H9 (cell line): ENCODE results near the gene TCEAL6. TPM values are rescaled to one million over a fixed set of nuclear protein-coding genes. Genes with fewer than 3 reads are reported as not detected.
"Not testable (repeated sequence)": the region's sequence is repeated elsewhere in the genome, so short reads cannot be mapped to it uniquely, and the experiment has no call there.

Source experiments
- DNase-seq: peaks from one replicate; pipeline ENCODE4 v3.0.0-alpha.2; 2017
- H2AFZ ChIP-seq: one replicate; pipeline ENCODE4 v1.6.1; 2013; ENCODE audit warnings: mild to moderate bottlenecking, low read length, control low read depth, moderate library complexity
- H2AK5ac ChIP-seq: 2 replicates; pipeline ENCODE4 v1.6.1; 2013; ENCODE audit warnings: low read length, control low read depth, mixed read lengths; ENCODE audit not compliant: insufficient read length
- H2BK120ac ChIP-seq: one replicate; pipeline ENCODE4 v1.6.1; 2013; ENCODE audit warnings: low read depth, mild to moderate bottlenecking, low read length, control low read depth, inconsistent platforms; ENCODE audit not compliant: poor library complexity, severe bottlenecking
- H2BK12ac ChIP-seq: 2 replicates; pipeline ENCODE4 v1.6.1; 2013; ENCODE audit warnings: low read length, control low read depth, mixed read lengths, low read depth; ENCODE audit not compliant: insufficient read length
- H2BK15ac ChIP-seq: 2 replicates; pipeline ENCODE4 v1.6.1; 2013; ENCODE audit warnings: low read depth, low read length, control low read depth
- H2BK20ac ChIP-seq: one replicate; pipeline ENCODE4 v1.6.1; 2013; ENCODE audit warnings: low read depth, mild to moderate bottlenecking, low read length, control low read depth, inconsistent platforms; ENCODE audit not compliant: poor library complexity, severe bottlenecking
- H2BK5ac ChIP-seq: 2 replicates; pipeline ENCODE4 v1.6.1; 2013; ENCODE audit warnings: low read length, control low read depth, mixed read lengths; ENCODE audit not compliant: insufficient read length
- H3K14ac ChIP-seq: 2 replicates; pipeline ENCODE4 v1.6.1; 2013; ENCODE audit warnings: low read length, control low read depth; ENCODE audit not compliant: insufficient read depth
- H3K18ac ChIP-seq: 2 replicates; pipeline ENCODE4 v1.6.1; 2013; ENCODE audit warnings: low read depth, mild to moderate bottlenecking, mixed read lengths, low read length, control low read depth; ENCODE audit not compliant: insufficient read length
- H3K23ac ChIP-seq: 2 replicates; pipeline ENCODE4 v1.6.1; 2013; ENCODE audit warnings: low read length, control low read depth, mixed read lengths, low read depth; ENCODE audit not compliant: insufficient read length
- H3K23me2 ChIP-seq: 2 replicates; pipeline ENCODE4 v1.6.1; 2013; ENCODE audit warnings: low read depth, mild to moderate bottlenecking, mixed read lengths, low read length, control low read depth; ENCODE audit not compliant: insufficient read length, poor library complexity, severe bottlenecking
- H3K27ac ChIP-seq: 2 replicates; pipeline ENCODE4 v1.5.1; 2013; ENCODE audit warnings: low read length, control low read depth, mixed read lengths, low read depth; ENCODE audit not compliant: insufficient read length
- H3K27me3 ChIP-seq: 2 replicates; pipeline ENCODE4 v1.6.1; 2013; ENCODE audit warnings: low read length, control low read depth, inconsistent platforms; ENCODE audit not compliant: insufficient read depth
- H3K4ac ChIP-seq: 2 replicates; pipeline ENCODE4 v1.6.1; 2013; ENCODE audit warnings: low read depth, mild to moderate bottlenecking, control low read depth, inconsistent platforms, low read length, moderate library complexity
- H3K4me1 ChIP-seq: 2 replicates; pipeline ENCODE4 v1.6.1; 2013; ENCODE audit warnings: low read length, control low read depth, inconsistent platforms; ENCODE audit not compliant: insufficient read depth
- H3K4me2 ChIP-seq: 2 replicates; pipeline ENCODE4 v1.6.1; 2013; ENCODE audit warnings: low read length, control low read depth, mixed read lengths; ENCODE audit not compliant: insufficient read length, insufficient read depth
- H3K56ac ChIP-seq: 2 replicates; pipeline ENCODE4 v1.6.1; 2013; ENCODE audit warnings: low read depth, mild to moderate bottlenecking, mixed read lengths, low read length, control low read depth; ENCODE audit not compliant: insufficient read length
- H3K79me1 ChIP-seq: 2 replicates; pipeline ENCODE4 v1.6.1; 2013; ENCODE audit warnings: low read depth, mild to moderate bottlenecking, moderate library complexity, low read length, control low read depth, inconsistent platforms; ENCODE audit not compliant: insufficient read depth, poor library complexity, severe bottlenecking
- H3K79me2 ChIP-seq: 2 replicates; pipeline ENCODE4 v1.6.1; 2013; ENCODE audit warnings: low read length, control low read depth, inconsistent platforms; ENCODE audit not compliant: insufficient read depth
- H3K9ac ChIP-seq: 2 replicates; pipeline ENCODE4 v1.6.1; 2013; ENCODE audit warnings: low read length, control low read depth, mixed read lengths; ENCODE audit not compliant: insufficient read length; ENCODE audit errors: extremely low read depth
- H3K9me3 ChIP-seq: one replicate; pipeline ENCODE4 v1.6.1; 2013; ENCODE audit warnings: low read depth, low read length, inconsistent platforms; ENCODE audit not compliant: control insufficient read depth
- H3T11ph ChIP-seq: one replicate; pipeline ENCODE4 v1.6.1; 2013; ENCODE audit warnings: mild to moderate bottlenecking, low read length, control low read depth, inconsistent platforms
- H4K20me1 ChIP-seq: one replicate; pipeline ENCODE4 v1.6.1; 2013; ENCODE audit not compliant: control insufficient read depth, insufficient read length, insufficient read depth
- H4K5ac ChIP-seq: 2 replicates; pipeline ENCODE4 v1.6.1; 2013; ENCODE audit warnings: low read depth, mild to moderate bottlenecking, mixed read lengths, low read length, control low read depth; ENCODE audit not compliant: insufficient read length
- H4K8ac ChIP-seq: replicated peaks from 2 replicates; pipeline ENCODE4 v1.6.1; 2013; ENCODE audit warnings: low read length, control low read depth, mixed read lengths, low read depth; ENCODE audit not compliant: insufficient read length
- H4K91ac ChIP-seq: 2 replicates; pipeline ENCODE4 v1.6.1; 2013; ENCODE audit warnings: low read depth, mild to moderate bottlenecking, moderate library complexity, mixed read lengths, low read length, control low read depth; ENCODE audit not compliant: insufficient read length
- H3K27ac Mint-ChIP-seq, 3 experiments: 2 replicates in 2 of 3; 3 replicates in 1 of 3; pipeline ENCODE4 v1.8.0; 2020 to 2021; ENCODE audit warnings: mixed read lengths in 3 of 3, mild to moderate bottlenecking in 1 of 3, moderate library complexity in 1 of 3
- H3K27me3 Mint-ChIP-seq: 2 replicates; pipeline ENCODE4 v1.8.0; 2021; ENCODE audit warnings: low read depth, mild to moderate bottlenecking, moderate library complexity, mixed read lengths
- H3K36me3 Mint-ChIP-seq, 3 experiments: 2 replicates in 2 of 3; 3 replicates in 1 of 3; pipeline ENCODE4 v1.8.0; 2020 to 2021; ENCODE audit warnings: low read depth in 3 of 3, mixed read lengths in 3 of 3; ENCODE audit not compliant: insufficient read depth in 1 of 3
- H3K4me1 Mint-ChIP-seq, 2 experiments: 2 replicates each; pipeline ENCODE4 v1.8.0; 2020; ENCODE audit warnings: mixed read lengths in 2 of 2
- H3K4me3 Mint-ChIP-seq, 2 experiments: 2 replicates in 1 of 2; 3 replicates in 1 of 2; pipeline ENCODE4 v1.8.0; 2020 to 2021; ENCODE audit warnings: mild to moderate bottlenecking in 2 of 2, mixed read lengths in 2 of 2, moderate library complexity in 1 of 2
- H3K9me3 Mint-ChIP-seq, 2 experiments: 2 replicates in 1 of 2; 3 replicates in 1 of 2; pipeline ENCODE4 v1.8.0; 2020; ENCODE audit warnings: mild to moderate bottlenecking in 2 of 2, mixed read lengths in 2 of 2, moderate library complexity in 1 of 2
- WGBS: extraction: QIAGEN DNeasy Blood & Tissue Kit; methylation state at CpG from one replicate; pipeline ENCODE4 v1.1.7; 2013; ENCODE audit warnings: missing lambda C conversion rate, low lambda C conversion rate, mixed read lengths; ENCODE audit not compliant: insufficient read length; ENCODE audit errors: extremely low coverage; 5-methylcytosine and 5-hydroxymethylcytosine counted together
- long read RNA-seq: library from polyadenylated mRNA; unstranded; transcript quantifications from one replicate; pipeline ENCODE4 v2.0.0, GENCODE V29; 2020
- total RNA-seq: library from RNA; stranded (reverse); gene quantifications from 2 replicates; pipeline ENCODE4 v1.2.1, GENCODE V29; 2021

The TCEAL6 gene
- total RNA-seq, result not detected in 2 replicates
- long read RNA-seq, result 0 reads

GRCh38 chrX:102142274-102142673 lies at the start of gene TCEAL6:
TSS of gene TCEAL6 (minus strand) at chrX:102142481.
- H3K27me3 ChIP-seq, H3K4me1 ChIP-seq, H4K5ac ChIP-seq, H4K91ac ChIP-seq, H4K20me1 ChIP-seq, H2AFZ ChIP-seq, H3K18ac ChIP-seq, H2BK12ac ChIP-seq, H2AK5ac ChIP-seq, H3K23me2 ChIP-seq, H2BK120ac ChIP-seq, H3K9ac ChIP-seq, H3K56ac ChIP-seq, H3K79me1 ChIP-seq, H3K4ac ChIP-seq, H3K27me3 Mint-ChIP-seq, H2BK5ac ChIP-seq, DNase-seq, H2BK15ac ChIP-seq, H3K4me1 Mint-ChIP-seq, H3K4me2 ChIP-seq, H3K4me3 Mint-ChIP-seq, H3K14ac ChIP-seq, H3K27ac Mint-ChIP-seq, H3T11ph ChIP-seq, H3K23ac ChIP-seq, H3K36me3 Mint-ChIP-seq, H2BK20ac ChIP-seq, H3K27ac ChIP-seq, H4K8ac ChIP-seq, H3K79me2 ChIP-seq: not testable (repeated sequence)
- H3K9me3 ChIP-seq, result peaks cover 15% of the 10 kb centered on the region
- peaks cover 37 to 69% of the 10 kb centered on the region in 2 experiments for H3K9me3 Mint-ChIP-seq
- no CpG with 5 or more reads among the region's 31 CpGs for WGBS
